Loucy (cell line): Measurements from ENCODE around the gene BZW2.

ENCODE experiments used
- CTCF ChIP-seq: fragments of 200-600 bp; sonication (generic); conservative IDR thresholded peaks from 2 replicates; pipeline ENCODE4 v1.5.1; 2014; ENCODE audit warnings: mild to moderate bottlenecking, antibody characterized with exemption, low read length
- EZH2phosphoT487 ChIP-seq: fragments of 200-600 bp; IDR thresholded peaks from 2 replicates; pipeline ENCODE4 v1.6.1; 2018; ENCODE audit warnings: antibody characterized with exemption, mild to moderate bottlenecking, moderate library complexity, borderline replicate concordance

GRCh38 chr7:16739863-16740622, 94.1 kb downstream of the BZW2 start:
- TF ChIP-seq CTCF (no peak), EZH2phosphoT487 (no peak)
